ENCODE results near the gene WWOX.

WWOX gene

DNA sequence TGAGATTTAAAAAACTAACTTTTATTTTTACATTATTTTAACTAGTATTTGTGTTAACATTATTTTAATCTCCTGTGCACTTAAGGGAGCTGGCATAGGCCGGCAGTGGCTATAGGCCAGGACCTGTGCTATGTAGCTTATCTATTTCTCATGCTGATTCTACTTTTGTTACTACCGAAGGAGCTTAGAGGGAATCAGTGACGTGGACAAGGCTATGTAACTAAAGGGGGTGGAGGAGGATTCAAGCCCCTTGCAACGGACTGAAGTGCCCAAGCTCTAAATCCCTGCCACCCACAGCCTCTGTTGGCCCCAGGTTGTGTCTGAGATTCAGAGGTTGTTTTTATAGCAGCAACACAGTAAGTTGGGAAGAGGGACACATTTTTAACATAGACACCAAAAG is 356.4 kb downstream of the WWOX start:
- TF ChIP-seq, protein P1, sequence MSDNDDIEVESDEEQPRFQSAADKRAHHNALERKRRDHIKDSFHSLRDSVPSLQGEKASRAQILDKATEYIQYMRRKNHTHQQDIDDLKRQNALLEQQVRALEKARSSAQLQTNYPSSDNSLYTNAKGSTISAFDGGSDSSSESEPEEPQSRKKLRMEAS (IDR thresholded peaks at IDR 0.05; ENCODE audit: low read depth, low read length): no peak
- no peak for TF ChIP-seq POLR2A (IDR thresholded peaks at IDR 0.05; ENCODE audit: extremely low read depth, insufficient read length)
- TF ChIP-seq MYC (IDR thresholded peaks at IDR 0.05; ENCODE audit: low read depth, low read length): no peak
- TF ChIP-seq, protein P2, sequence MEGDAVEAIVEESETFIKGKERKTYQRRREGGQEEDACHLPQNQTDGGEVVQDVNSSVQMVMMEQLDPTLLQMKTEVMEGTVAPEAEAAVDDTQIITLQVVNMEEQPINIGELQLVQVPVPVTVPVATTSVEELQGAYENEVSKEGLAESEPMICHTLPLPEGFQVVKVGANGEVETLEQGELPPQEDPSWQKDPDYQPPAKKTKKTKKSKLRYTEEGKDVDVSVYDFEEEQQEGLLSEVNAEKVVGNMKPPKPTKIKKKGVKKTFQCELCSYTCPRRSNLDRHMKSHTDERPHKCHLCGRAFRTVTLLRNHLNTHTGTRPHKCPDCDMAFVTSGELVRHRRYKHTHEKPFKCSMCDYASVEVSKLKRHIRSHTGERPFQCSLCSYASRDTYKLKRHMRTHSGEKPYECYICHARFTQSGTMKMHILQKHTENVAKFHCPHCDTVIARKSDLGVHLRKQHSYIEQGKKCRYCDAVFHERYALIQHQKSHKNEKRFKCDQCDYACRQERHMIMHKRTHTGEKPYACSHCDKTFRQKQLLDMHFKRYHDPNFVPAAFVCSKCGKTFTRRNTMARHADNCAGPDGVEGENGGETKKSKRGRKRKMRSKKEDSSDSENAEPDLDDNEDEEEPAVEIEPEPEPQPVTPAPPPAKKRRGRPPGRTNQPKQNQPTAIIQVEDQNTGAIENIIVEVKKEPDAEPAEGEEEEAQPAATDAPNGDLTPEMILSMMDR (IDR thresholded peaks at IDR 0.05; ENCODE audit: low read depth, low read length): no peak
- H3K4me3 ChIP-seq (ENCODE audit: low read depth, low read length): no peak overlapping the region
- DNase-seq (ENCODE audit: low read depth): no peak

DNA sequence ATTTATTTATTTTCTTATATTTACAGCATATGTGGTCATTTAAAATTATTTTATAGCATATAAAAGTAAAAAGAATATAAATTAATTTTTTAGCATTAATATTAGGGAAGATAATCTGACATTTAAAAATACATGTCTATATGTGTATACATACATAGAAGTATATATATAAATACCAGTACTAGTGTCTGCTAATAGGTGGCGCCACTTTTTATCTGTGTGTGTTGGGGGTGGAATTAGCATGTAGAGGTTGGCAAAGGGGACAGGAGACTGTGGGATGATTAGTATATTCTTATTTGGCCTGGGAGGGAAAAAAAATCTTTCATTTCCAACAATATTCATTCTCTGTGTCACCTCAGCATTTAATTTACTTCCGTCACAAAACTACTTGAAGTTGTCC is 359.1 kb downstream of the WWOX start:
- TF ChIP-seq MYC (IDR thresholded peaks at IDR 0.05; ENCODE audit: low read depth, low read length) (no peak), POLR2A (IDR thresholded peaks at IDR 0.05; ENCODE audit: extremely low read depth, insufficient read length) (no peak)
- H3K4me3 ChIP-seq (ENCODE audit: low read depth, low read length): no peak overlapping the region
- DNase-seq (ENCODE audit: low read depth): peak; percentile 11

DNA sequence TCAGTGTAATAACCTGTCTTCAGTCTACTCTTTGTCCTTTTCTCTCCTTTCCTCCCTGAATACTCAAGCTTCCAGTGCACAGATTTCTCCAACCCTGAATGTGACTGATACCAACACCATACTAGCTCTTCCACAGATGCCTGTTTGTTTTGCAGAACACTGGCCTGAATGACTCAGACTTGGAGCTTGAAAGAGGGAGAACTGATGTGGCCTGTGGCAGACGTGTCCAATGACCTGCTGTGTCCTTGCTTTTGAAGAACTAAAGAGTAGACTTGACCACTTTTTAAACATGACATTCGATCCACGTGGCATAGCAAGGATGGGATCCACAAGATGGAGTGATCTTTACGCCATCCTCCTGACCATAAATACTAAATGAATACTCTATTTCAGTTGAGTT is 361.0 kb downstream of the WWOX start:
- TF ChIP-seq, protein P1 (IDR thresholded peaks at IDR 0.05; ENCODE audit: low read depth, low read length): no peak
- TF ChIP-seq POLR2A (IDR thresholded peaks at IDR 0.05; ENCODE audit: extremely low read depth, insufficient read length) (no peak), MYC (IDR thresholded peaks at IDR 0.05; ENCODE audit: low read depth, low read length) (no peak)
- TF ChIP-seq, protein P2 (IDR thresholded peaks at IDR 0.05; ENCODE audit: low read depth, low read length): no peak
- no peak overlapping the region for H3K4me3 ChIP-seq (ENCODE audit: low read depth, low read length)
- DNase-seq (ENCODE audit: low read depth): no peak

DNA sequence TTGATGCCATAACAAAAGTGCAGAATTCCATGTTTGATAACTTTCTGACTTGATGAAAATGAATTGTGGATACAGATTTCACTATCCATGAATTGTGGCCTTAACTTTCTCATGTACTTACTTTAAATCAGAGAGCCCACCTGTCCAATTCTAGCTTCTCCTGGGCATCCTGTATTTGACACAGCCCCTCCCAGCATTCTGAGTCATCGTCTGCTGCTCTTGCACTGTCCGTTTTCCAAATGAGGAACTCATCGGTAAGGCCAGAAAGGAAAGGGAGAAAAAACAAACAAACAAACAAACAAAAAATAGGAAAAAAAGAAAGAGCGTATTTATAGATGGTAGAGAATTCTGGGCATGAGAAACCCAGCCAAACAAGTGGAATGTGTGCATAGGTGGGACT is 361.6 kb downstream of the WWOX start:
- H3K4me3 ChIP-seq (ENCODE audit: low read depth, low read length): no peak overlapping the region
- peak; percentile 32 for DNase-seq (ENCODE audit: low read depth)
- no peak for TF ChIP-seq POLR2A (IDR thresholded peaks at IDR 0.05; ENCODE audit: extremely low read depth, insufficient read length)
- TF ChIP-seq MYC (IDR thresholded peaks at IDR 0.05; ENCODE audit: low read depth, low read length): no peak

DNA sequence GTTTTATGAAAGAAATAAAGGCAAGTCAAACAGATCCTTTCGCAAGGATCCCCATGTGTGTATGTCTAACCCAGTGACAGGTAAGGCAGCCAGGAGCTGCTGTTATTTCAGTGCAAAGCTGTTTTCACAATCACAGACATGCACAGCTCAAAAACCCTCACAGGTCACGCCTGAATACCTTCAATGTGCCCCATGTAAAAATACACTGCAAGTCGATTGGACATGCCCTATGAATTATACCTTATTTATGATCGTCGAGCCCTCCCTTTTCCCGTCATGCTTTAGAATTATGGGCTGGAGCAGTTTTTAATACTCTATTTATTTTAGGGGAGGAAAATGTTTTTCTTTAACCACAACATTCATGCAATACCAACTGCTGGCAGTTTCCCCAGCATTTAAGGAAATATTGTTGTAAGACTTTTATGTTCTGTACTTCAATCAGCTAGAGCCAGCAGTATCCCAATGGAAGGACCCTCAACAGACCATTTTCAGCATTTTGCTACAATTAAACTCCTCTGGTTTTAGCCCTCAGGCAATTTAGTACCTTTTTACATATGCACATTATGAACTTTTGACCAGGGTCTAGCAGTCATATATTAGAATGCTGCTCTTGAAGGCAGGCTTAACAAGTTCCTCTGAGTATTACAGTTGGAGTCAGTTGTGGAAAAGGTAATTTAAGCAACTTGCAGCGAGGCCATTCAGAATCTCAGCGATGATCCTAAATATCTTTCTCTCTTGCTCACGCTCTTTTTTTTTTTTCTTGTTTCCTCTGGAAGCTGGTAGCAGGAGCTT is 362.2 kb downstream of the WWOX start:
- DNase-seq (ENCODE audit: low read depth): peak; percentile 8
- TF ChIP-seq MYC (IDR thresholded peaks at IDR 0.05; ENCODE audit: low read depth, low read length): no peak
- TF ChIP-seq POLR2A (IDR thresholded peaks at IDR 0.05; ENCODE audit: extremely low read depth, insufficient read length): no peak
- TF ChIP-seq, protein P2 (IDR thresholded peaks at IDR 0.05; ENCODE audit: low read depth, low read length): no peak
- TF ChIP-seq, protein P1 (IDR thresholded peaks at IDR 0.05; ENCODE audit: low read depth, low read length): no peak
- no peak overlapping the region for H3K4me3 ChIP-seq (ENCODE audit: low read depth, low read length)

DNA sequence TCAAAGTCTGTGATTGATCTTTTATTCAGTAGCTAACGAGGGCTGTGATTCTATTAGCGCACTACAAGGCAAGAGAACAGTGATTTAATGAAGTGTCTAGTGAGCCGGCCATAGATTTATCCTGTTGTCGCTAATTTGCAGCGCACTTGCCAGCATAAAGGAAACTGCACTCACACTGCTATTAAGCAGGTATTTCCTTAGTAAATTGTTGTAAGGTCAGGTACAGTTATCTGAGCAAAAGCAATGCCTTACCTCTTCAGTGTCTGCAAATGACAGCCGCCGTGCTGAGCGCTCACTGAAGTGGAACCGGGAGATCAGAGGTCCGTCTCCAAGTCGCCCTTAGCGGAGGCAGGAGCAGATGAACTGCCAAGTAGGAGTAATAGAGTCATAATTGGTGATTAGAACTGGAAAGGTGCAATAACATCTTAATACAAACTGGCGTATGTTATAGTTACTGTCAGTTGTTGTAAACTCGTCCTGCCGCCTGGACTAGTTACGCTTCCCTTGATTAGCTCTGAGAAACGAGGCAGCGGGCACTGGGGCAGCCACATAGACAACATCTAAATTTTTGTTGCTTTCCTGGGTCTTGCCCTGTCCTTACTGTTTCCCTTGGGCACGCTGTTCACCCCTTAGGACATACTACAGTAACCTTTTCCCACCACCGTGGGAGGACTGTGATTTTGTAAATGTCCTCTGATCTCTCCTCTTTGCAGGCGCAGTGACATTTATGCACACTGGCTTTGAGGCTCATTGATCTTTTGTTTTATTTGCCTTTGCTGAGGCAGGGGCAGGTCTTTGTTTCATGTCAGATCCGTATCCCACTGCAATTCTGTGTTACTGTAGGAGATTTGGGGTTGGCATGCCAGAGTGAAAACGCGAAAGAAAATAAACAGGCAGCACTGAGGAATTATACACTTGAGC is 363.1 kb downstream of the WWOX start:
- no peak for TF ChIP-seq POLR2A (IDR thresholded peaks at IDR 0.05; ENCODE audit: extremely low read depth, insufficient read length)
- TF ChIP-seq, protein P1 (IDR thresholded peaks at IDR 0.05; ENCODE audit: low read depth, low read length): no peak
- TF ChIP-seq, protein P2 (IDR thresholded peaks at IDR 0.05; ENCODE audit: low read depth, low read length): no peak
- TF ChIP-seq MYC (IDR thresholded peaks at IDR 0.05; ENCODE audit: low read depth, low read length): no peak
- no peak overlapping the region for H3K4me3 ChIP-seq (ENCODE audit: low read depth, low read length)
- no peak for DNase-seq (ENCODE audit: low read depth)

Data from NB4 (cell line).